GM23248 (cell line): Measurements from ENCODE around the gene LRFN2.

Experiments
- EZH2 ChIP-seq: fragments of 200-600 bp; sonication (generic); IDR thresholded peaks from 2 replicates; pipeline ENCODE4 v1.6.1; 2018; ENCODE audit warnings: antibody characterized with exemption, mild to moderate bottlenecking; ENCODE audit not compliant: insufficient read depth, poor library complexity, severe bottlenecking
- EZH2phosphoT487 ChIP-seq: fragments of 200-600 bp; sonication (generic); IDR thresholded peaks from 2 replicates; pipeline ENCODE4 v1.6.1; 2018; ENCODE audit warnings: antibody characterized with exemption, moderate library complexity, mild to moderate bottlenecking, low read depth; ENCODE audit not compliant: insufficient read depth

GRCh38 chr6:40377173-40377806 is 209.9 kb downstream of the LRFN2 start:
- TF ChIP-seq EZH2 (no peak), EZH2phosphoT487 (no peak)
